HEK293 (cell line): Measurements from ENCODE around the gene RTTN.

Experiments
- CTCF ChIA-PET: fragments of 350-600 bp; formaldehyde crosslinking; extraction: SDS; loops from one replicate; lab custom pipeline; 2021; ENCODE audit warnings: antibody characterized with exemption; lab: Yijun Ruan, JAX
- POLR2A ChIA-PET: fragments of 300-600 bp; formaldehyde crosslinking; extraction: SDS; loops from one replicate; lab custom pipeline; 2020; ENCODE audit warnings: antibody characterized with exemption, inconsistent platforms; lab: Yijun Ruan, JAX
- H3K27ac ChIP-seq: fragments of 200-500 bp; sonication (Bioruptor generic); 2 replicates; pipeline ENCODE4 v1.5.1; 2014; ENCODE audit warnings: low read depth, low read length, control low read depth, inconsistent platforms; ENCODE audit errors: extremely low read depth
- H3K36me3 ChIP-seq, 2 experiments: fragments of 200-500 bp in 1 of 2; sonication (Bioruptor generic) in 1 of 2; 1 replicate in 1 of 2; 2 replicates in 1 of 2; pipeline ENCODE4 v1.5.1; 2014 to 2017; ENCODE audit warnings: inconsistent platforms in 2 of 2, low read length in 2 of 2; ENCODE audit not compliant: control insufficient read depth in 2 of 2, insufficient read depth in 1 of 2
- H3K4me1 ChIP-seq: fragments of 200-500 bp; sonication (Bioruptor generic); 2 replicates; pipeline ENCODE4 v1.5.1; 2014; ENCODE audit warnings: mild to moderate bottlenecking, low read length, inconsistent platforms; ENCODE audit not compliant: control insufficient read depth, insufficient read depth
- H3K4me3 ChIP-seq: 2 replicates; pipeline ENCODE4 v1.5.1; 2011; ENCODE audit warnings: low read depth, mild to moderate bottlenecking, control low read depth, low read length, moderate library complexity
- H3K9me3 ChIP-seq: fragments of 200-500 bp; sonication (Bioruptor generic); 2 replicates; pipeline ENCODE4 v1.5.1; 2014; ENCODE audit warnings: low read depth, low read length, inconsistent platforms; ENCODE audit not compliant: control insufficient read depth, insufficient read depth
- GLIS1 ChIP-seq: fragments of 450-650 bp; formaldehyde crosslinking; IDR thresholded peaks from 2 replicates; pipeline ENCODE4 v1.5.1; 2016; ENCODE audit warnings: missing biosample characterization, missing genetic modification characterization
- SETDB1 ChIP-seq: IDR thresholded peaks from one replicate; pipeline ENCODE4 v1.6.1; 2017; ENCODE audit warnings: mild to moderate bottlenecking, low read length, moderate library complexity, mixed read lengths; ENCODE audit not compliant: insufficient read length
- WT1 ChIP-seq: fragments of 450-650 bp; formaldehyde crosslinking; IDR thresholded peaks from 2 replicates; pipeline ENCODE4 v1.5.1; 2016; ENCODE audit warnings: missing biosample characterization, missing genetic modification characterization
- YY2 ChIP-seq: fragments of 450-650 bp; formaldehyde crosslinking; IDR thresholded peaks from 2 replicates; pipeline ENCODE4 v1.5.1; 2016; ENCODE audit warnings: missing biosample characterization, missing genetic modification characterization
- ZFP41 ChIP-seq: fragments of 450-650 bp; formaldehyde crosslinking; IDR thresholded peaks from 2 replicates; pipeline ENCODE4 v1.5.1; 2016; ENCODE audit warnings: missing biosample characterization, missing genetic modification characterization, borderline replicate concordance
- ZNF148 ChIP-seq: fragments of 450-650 bp; formaldehyde crosslinking; IDR thresholded peaks from 2 replicates; pipeline ENCODE4 v1.5.0; 2017; ENCODE audit warnings: missing biosample characterization, missing genetic modification characterization, borderline replicate concordance
- ZNF174 ChIP-seq: fragments of 450-650 bp; formaldehyde crosslinking; IDR thresholded peaks from 2 replicates; pipeline ENCODE4 v1.5.0; 2017; ENCODE audit warnings: missing biosample characterization, mild to moderate bottlenecking, missing genetic modification characterization
- ZNF211 ChIP-seq: fragments of 450-650 bp; formaldehyde crosslinking; IDR thresholded peaks from 2 replicates; pipeline ENCODE4 v1.5.1; 2016; ENCODE audit warnings: low read depth, missing biosample characterization, missing genetic modification characterization
- ZNF214 ChIP-seq: fragments of 450-650 bp; formaldehyde crosslinking; IDR thresholded peaks from 2 replicates; pipeline ENCODE4 v1.5.1; 2017; ENCODE audit warnings: missing biosample characterization, mild to moderate bottlenecking, missing genetic modification characterization, borderline replicate concordance
- ZNF518A ChIP-seq: fragments of 450-650 bp; formaldehyde crosslinking; conservative IDR thresholded peaks from 2 replicates; pipeline ENCODE4 v1.5.1; 2016; ENCODE audit warnings: low read depth, missing biosample characterization, missing genetic modification characterization
- ZNF558 ChIP-seq: fragments of 450-650 bp; formaldehyde crosslinking; IDR thresholded peaks from 2 replicates; pipeline ENCODE4 v1.5.1; 2016; ENCODE audit warnings: missing biosample characterization, missing genetic modification characterization
- ZNF664 ChIP-seq: fragments of 450-650 bp; formaldehyde crosslinking; IDR thresholded peaks from 2 replicates; pipeline ENCODE4 v1.5.1; 2016; ENCODE audit warnings: missing biosample characterization, missing genetic modification characterization
- ZNF792 ChIP-seq: fragments of 450-650 bp; formaldehyde crosslinking; IDR thresholded peaks from 2 replicates; pipeline ENCODE4 v1.5.1; 2016; ENCODE audit warnings: missing biosample characterization, missing genetic modification characterization
- TF ChIP-seq, protein P1 (sequence below): fragments of 450-650 bp; formaldehyde crosslinking; IDR thresholded peaks from 2 replicates; pipeline ENCODE4 v1.5.1; 2016; ENCODE audit warnings: missing biosample characterization, missing genetic modification characterization, borderline replicate concordance
- TF ChIP-seq, protein P2 (sequence below): fragments of 450-650 bp; formaldehyde crosslinking; IDR thresholded peaks from 2 replicates; pipeline ENCODE4 v1.5.1; 2016; ENCODE audit warnings: missing biosample characterization, missing genetic modification characterization

Gene RTTN

GRCh38 chr18:70021498-70021897, 184.0 kb downstream of the RTTN start:
- Histone ChIP-seq H3K4me1 (no peaks in the 10 kb centered on the region), H3K4me3 (no peak overlapping the region), H3K27ac (no peak overlapping the region), H3K9me3 (no peaks in the 10 kb centered on the region), H3K36me3 (peaks cover 10 to 40% of the 10 kb centered on the region in 2 experiments)
- TF ChIP-seq YY2 (tag by site-specific recombination) (no peak), ZNF174 (tag by site-specific recombination) (no peak)
- TF ChIP-seq, protein P1, sequence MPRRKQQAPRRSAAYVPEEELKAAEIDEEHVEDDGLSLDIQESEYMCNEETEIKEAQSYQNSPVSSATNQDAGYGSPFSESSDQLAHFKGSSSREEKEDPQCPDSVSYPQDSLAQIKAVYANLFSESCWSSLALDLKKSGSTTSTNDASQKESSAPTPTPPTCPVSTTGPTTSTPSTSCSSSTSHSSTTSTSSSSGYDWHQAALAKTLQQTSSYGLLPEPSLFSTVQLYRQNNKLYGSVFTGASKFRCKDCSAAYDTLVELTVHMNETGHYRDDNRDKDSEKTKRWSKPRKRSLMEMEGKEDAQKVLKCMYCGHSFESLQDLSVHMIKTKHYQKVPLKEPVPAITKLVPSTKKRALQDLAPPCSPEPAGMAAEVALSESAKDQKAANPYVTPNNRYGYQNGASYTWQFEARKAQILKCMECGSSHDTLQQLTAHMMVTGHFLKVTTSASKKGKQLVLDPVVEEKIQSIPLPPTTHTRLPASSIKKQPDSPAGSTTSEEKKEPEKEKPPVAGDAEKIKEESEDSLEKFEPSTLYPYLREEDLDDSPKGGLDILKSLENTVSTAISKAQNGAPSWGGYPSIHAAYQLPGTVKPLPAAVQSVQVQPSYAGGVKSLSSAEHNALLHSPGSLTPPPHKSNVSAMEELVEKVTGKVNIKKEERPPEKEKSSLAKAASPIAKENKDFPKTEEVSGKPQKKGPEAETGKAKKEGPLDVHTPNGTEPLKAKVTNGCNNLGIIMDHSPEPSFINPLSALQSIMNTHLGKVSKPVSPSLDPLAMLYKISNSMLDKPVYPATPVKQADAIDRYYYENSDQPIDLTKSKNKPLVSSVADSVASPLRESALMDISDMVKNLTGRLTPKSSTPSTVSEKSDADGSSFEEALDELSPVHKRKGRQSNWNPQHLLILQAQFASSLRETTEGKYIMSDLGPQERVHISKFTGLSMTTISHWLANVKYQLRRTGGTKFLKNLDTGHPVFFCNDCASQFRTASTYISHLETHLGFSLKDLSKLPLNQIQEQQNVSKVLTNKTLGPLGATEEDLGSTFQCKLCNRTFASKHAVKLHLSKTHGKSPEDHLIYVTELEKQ (tag by site-specific recombination): no peak
- POLR2A ChIA-PET: no interaction called here
- CTCF ChIA-PET: interaction anchor here (0.7 kb wide), 1 partner anchor 95 kb away, joined by 3 read pairs; no protein-coding TSS in a partner anchor

- ChIA-PET CTCF (interaction anchor here (0.7 kb wide), 1 partner anchor 96 kb away, joined by 3 read pairs; no protein-coding TSS in a partner anchor), POLR2A (no interaction called here)
- no peaks in the 10 kb centered on the region for H3K9me3 ChIP-seq
- no peak overlapping the region for H3K4me3 ChIP-seq
- H3K4me1 ChIP-seq: no peaks in the 10 kb centered on the region
- no peak for TF ChIP-seq ZNF664 (tag by site-specific recombination)
- no peak for TF ChIP-seq ZNF518A
- TF ChIP-seq, protein P2, sequence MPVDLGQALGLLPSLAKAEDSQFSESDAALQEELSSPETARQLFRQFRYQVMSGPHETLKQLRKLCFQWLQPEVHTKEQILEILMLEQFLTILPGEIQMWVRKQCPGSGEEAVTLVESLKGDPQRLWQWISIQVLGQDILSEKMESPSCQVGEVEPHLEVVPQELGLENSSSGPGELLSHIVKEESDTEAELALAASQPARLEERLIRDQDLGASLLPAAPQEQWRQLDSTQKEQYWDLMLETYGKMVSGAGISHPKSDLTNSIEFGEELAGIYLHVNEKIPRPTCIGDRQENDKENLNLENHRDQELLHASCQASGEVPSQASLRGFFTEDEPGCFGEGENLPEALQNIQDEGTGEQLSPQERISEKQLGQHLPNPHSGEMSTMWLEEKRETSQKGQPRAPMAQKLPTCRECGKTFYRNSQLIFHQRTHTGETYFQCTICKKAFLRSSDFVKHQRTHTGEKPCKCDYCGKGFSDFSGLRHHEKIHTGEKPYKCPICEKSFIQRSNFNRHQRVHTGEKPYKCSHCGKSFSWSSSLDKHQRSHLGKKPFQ: no peak
- no peak for TF ChIP-seq GLIS1 (tag by site-specific recombination)
- TF ChIP-seq SETDB1: no peak
- no peak for TF ChIP-seq WT1
- no peak overlapping the region for H3K27ac ChIP-seq
- H3K36me3 ChIP-seq: peaks cover 10 to 44% of the 10 kb centered on the region in 2 experiments
Observed at GRCh38 chr18:70021043-70021442, 184.4 kb downstream of the RTTN start.

GRCh38 chr18:70019991-70020390, 185.5 kb downstream of the RTTN start:
- Histone ChIP-seq H3K4me1 (no peaks in the 10 kb centered on the region), H3K9me3 (no peaks in the 10 kb centered on the region), H3K36me3 (peaks cover 10 to 39% of the 10 kb centered on the region in 2 experiments), H3K4me3 (no peak overlapping the region), H3K27ac (no peak overlapping the region)
- ChIA-PET POLR2A (no interaction called here), CTCF (no interaction called here)
- TF ChIP-seq ZNF792: no peak
- TF ChIP-seq ZFP41 (tag by site-specific recombination): no peak
- TF ChIP-seq ZNF558: no peak
- TF ChIP-seq ZNF211 (tag by site-specific recombination): no peak
- TF ChIP-seq ZNF214: no peak
- no peak for TF ChIP-seq SETDB1
- no peak for TF ChIP-seq ZNF148 (tag by site-specific recombination)
